Measurements from ENCODE around the gene ING1.
"Not testable (repeated sequence)": the region's sequence is repeated elsewhere in the genome, so short reads cannot be mapped to it uniquely, and the experiment has no call there.

The ING1 gene

GRCh38 chr13:110713642-110713952 is at the start of gene ING1:
ING1 (plus strand) TSS chr13:110713700; CDS start chr13:110714150, 450 bp downstream.
- DNase-seq (ENCODE audit: low spot score), result no peak

GRCh38 chr13:110664041-110664440 is 49.5 kb upstream of the ING1 start:
- no peak for DNase-seq (ENCODE audit: low spot score)

- DNase-seq (ENCODE audit: low spot score), result no peak
These were observed 48.8 kb upstream of the ING1 start for GRCh38 chr13:110664673-110665072.

GRCh38 chr13:110665491-110666254 is 47.8 kb upstream of the ING1 start:
- DNase-seq (ENCODE audit: low spot score), result no peak

GRCh38 chr13:110666255-110666533 is 47.3 kb upstream of the ING1 start:
- no peak for DNase-seq (ENCODE audit: low spot score)

GRCh38 chr13:110669036-110669435 is 44.5 kb upstream of the ING1 start:
- no peak for DNase-seq (ENCODE audit: low spot score)

GRCh38 chr13:110669814-110670213 is 43.7 kb upstream of the ING1 start:
- DNase-seq (ENCODE audit: low spot score), result not testable (repeated sequence)

GRCh38 chr13:110676595-110677587 is 36.6 kb upstream of the ING1 start:
- DNase-seq (ENCODE audit: low spot score), result no peak

GRCh38 chr13:110677731-110678545 is 35.6 kb upstream of the ING1 start:
- no peak for DNase-seq (ENCODE audit: low spot score)

- peak; percentile 57 for DNase-seq (ENCODE audit: low spot score)
These were observed 32.6 kb upstream of the ING1 start for GRCh38 chr13:110680852-110681251.

- DNase-seq (ENCODE audit: low spot score), result no peak
These were observed 31.5 kb upstream of the ING1 start for GRCh38 chr13:110681868-110682550.

GRCh38 chr13:110682746-110683145 is 30.8 kb upstream of the ING1 start:
- DNase-seq (ENCODE audit: low spot score), result no peak

- no peak for DNase-seq (ENCODE audit: low spot score)
These were observed 30.2 kb upstream of the ING1 start for GRCh38 chr13:110683203-110683883.

- DNase-seq (ENCODE audit: low spot score), result no peak
These were observed 29.6 kb upstream of the ING1 start for GRCh38 chr13:110683921-110684320.

- DNase-seq (ENCODE audit: low spot score), result no peak
These were observed 29.0 kb upstream of the ING1 start for GRCh38 chr13:110684388-110685056.

GRCh38 chr13:110685305-110686020 is 28.0 kb upstream of the ING1 start:
- no peak for DNase-seq (ENCODE audit: low spot score)

GRCh38 chr13:110687736-110688135 is 25.8 kb upstream of the ING1 start:
- no peak for DNase-seq (ENCODE audit: low spot score)

- no peak for DNase-seq (ENCODE audit: low spot score)
These were observed 24.5 kb upstream of the ING1 start for GRCh38 chr13:110689041-110689440.

- DNase-seq (ENCODE audit: low spot score), result no peak
These were observed 23.8 kb upstream of the ING1 start for GRCh38 chr13:110689711-110690110.

GRCh38 chr13:110690516-110690915 is 23.0 kb upstream of the ING1 start:
- DNase-seq (ENCODE audit: low spot score), result no peak
